ENCODE data around the gene RFX6.

Gene RFX6

DNA sequence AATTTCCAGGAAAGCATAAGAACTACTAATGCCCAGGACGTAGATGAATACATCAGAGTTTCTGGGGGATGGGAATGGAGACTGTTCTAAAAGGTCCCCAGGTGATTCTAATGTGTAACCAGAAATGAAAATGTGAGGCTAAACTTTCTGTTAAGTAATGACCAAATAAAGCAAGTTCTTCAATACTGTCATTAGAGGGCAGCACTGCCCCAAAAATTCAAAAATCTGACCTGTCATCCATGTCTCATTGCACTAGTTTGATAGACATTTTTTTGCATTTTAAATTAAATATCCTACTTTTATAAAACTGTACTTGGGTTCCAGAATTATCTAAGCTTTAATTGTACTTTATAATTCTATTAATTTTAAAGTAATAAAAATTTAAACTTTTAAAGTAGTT, 94.9 kb downstream of the RFX6 start:
- no peak for DNase-seq (ENCODE audit: low read depth, low spot score)

DNA sequence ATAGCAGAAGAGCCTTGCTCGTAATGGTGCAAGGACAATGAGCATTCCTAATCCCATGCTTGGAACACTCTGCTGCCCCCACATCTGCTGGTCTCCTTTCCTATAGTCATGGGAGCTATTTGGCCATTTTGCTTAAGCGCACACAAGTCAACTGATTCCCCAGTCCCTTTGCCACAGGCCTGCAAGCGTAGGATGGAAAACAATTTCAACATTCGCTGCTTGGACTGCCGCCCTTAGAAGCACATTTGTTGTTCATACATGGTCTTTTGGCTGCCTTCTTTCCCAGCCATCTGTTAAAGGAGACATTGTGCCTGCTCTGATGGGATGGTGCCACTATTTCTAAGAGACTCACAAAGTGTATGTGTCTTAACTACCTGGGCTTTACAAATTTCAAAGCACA, 96.9 kb downstream of the RFX6 start:
- DNase-seq (ENCODE audit: low read depth, low spot score): no peak

DNA sequence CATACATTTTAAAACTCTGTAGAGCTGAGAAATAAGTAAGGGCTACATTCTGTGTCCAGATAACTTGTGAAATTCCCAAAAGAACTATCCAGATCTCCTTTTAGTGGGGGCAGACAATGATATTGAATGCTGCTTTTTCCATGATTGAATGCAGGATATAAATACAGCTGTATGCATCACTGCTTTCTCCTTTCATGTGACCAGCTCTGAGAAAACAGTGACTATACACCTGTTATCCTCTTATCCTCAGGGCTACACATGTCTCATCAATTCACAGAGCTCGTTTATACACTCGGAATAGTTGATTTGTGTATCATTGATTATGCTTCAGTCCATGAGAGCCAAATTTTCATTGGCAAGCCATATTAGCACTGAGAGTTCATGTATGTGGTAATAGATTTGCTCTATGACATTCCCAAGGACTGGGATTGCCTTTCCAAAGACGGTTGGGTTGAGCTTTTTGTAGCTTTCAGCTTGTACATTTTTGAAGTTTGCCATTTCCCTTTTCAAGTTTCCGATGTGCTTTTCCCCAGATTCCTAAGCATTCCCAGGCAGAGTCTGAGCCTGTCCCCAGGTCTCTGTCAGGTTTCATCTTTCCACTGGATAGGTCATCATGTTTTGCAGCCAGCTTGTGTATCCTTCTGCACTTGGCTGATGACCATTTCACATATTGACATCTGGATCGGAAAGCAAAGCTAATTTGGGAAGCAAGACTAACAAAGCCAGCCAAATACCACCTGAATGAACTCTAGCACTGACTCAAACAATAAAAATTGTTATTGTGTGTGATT, 97.7 kb downstream of the RFX6 start:
- DNase-seq (ENCODE audit: low read depth, low spot score): no peak

DNA sequence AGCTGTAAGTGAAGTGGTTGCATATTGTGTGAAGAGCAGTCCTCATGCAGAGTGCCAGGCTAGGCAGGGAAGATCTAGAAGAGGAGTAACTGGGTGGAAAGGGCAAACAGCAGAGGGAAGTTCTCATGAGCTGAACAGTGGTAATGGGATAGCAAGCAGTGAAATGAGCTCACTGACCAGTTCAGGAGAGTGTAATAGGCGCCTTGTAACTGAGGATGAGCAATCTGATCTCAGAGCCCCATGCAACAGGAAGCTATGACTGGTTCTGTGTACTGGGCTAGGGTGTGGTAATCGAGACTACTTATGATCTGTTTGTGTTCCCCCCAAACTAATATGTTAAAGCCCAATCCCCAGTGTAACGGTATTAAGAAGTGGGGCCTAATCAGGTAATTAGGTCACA, 98.6 kb downstream of the RFX6 start:
- no peak for DNase-seq (ENCODE audit: low read depth, low spot score)

DNA sequence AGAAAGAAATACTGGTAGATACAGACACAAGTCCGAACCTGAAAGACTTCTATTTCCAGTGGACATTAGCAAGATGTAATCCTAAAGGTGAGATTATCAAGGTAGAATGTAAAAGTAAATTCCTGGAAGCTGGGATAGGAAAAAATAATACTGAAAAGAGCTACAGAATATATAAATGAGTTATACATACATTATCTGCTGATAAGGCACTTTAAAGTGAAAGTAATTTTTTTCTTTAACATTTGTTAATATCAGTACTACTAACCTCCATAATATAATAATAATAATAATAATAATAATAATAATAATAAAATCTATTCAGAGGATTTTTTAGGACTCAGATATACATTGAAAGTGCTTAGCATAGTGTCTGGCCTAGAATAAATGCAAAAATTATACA, 102.5 kb downstream of the RFX6 start:
- no peak for DNase-seq (ENCODE audit: low read depth, low spot score)

Data from activated naive CD8-positive, alpha-beta T cell treated with anti-CD3 and anti-CD28 coated beads, Interleukin-2, amount 50 U/mL, for 16 hours (primary cell).